SU-DHL-6 (cell line): Measurements from ENCODE around the gene BIRC7.

ENCODE experiments used
- EZH2phosphoT487 ChIP-seq: fragments of 200-600 bp; sonication (generic), shearing (Covaris generic); conservative IDR thresholded peaks from 2 replicates; pipeline ENCODE4 v1.6.1; 2018; ENCODE audit warnings: mild to moderate bottlenecking, antibody characterized with exemption, low read length, moderate library complexity, mixed read lengths
- TF ChIP-seq, protein P1 (sequence below): fragments of 200-600 bp; sonication (generic); IDR thresholded peaks from one replicate; pipeline ENCODE4 v1.5.1; 2017; ENCODE audit warnings: antibody characterized with exemption, mild to moderate bottlenecking, low read length, moderate library complexity; ENCODE audit not compliant: insufficient read depth, poor library complexity, severe bottlenecking

- TF ChIP-seq, protein P1, sequence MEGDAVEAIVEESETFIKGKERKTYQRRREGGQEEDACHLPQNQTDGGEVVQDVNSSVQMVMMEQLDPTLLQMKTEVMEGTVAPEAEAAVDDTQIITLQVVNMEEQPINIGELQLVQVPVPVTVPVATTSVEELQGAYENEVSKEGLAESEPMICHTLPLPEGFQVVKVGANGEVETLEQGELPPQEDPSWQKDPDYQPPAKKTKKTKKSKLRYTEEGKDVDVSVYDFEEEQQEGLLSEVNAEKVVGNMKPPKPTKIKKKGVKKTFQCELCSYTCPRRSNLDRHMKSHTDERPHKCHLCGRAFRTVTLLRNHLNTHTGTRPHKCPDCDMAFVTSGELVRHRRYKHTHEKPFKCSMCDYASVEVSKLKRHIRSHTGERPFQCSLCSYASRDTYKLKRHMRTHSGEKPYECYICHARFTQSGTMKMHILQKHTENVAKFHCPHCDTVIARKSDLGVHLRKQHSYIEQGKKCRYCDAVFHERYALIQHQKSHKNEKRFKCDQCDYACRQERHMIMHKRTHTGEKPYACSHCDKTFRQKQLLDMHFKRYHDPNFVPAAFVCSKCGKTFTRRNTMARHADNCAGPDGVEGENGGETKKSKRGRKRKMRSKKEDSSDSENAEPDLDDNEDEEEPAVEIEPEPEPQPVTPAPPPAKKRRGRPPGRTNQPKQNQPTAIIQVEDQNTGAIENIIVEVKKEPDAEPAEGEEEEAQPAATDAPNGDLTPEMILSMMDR = no peak
- no peak for TF ChIP-seq EZH2phosphoT487
These were observed 47.6 kb upstream of the BIRC7 start for GRCh38 chr20:63188159-63188442.
